ENCODE results near the gene ANKRD27.

- TF ChIP-seq POLR2AphosphoS5 (IDR thresholded peaks at IDR 0.05; ENCODE audit: low read depth, low read length) (no peak), CTCF (IDR thresholded peaks at IDR 0.05) (no peak), USF2 (IDR thresholded peaks at IDR 0.05; ENCODE audit: borderline replicate concordance, low read depth, low read length) (no peak), EZH2phosphoT487 (IDR thresholded peaks at IDR 0.05; ENCODE audit: borderline replicate concordance, low read depth) (no peak), TAF1 (IDR thresholded peaks at IDR 0.05; ENCODE audit: borderline replicate concordance, low read depth, low read length) (no peak)
Observed at GRCh38 chr19:32614916-32615315, 60.1 kb downstream of the ANKRD27 start.

Data from SK-N-SH (cell line).